Esophagus squamous epithelium (tissue), 4 donors: ENCODE data around the gene DAAM1.

Experiments used
- CTCF ChIP-seq, 6 experiments: fragments of 450-650 bp in 4 of 6; fragments of 200-600 bp in 2 of 6; sonication (generic) in 2 of 6; IDR thresholded peaks; one replicate each; pipeline ENCODE4 v1.5.1; 2016 to 2019; ENCODE audit warnings: antibody characterized with exemption in 6 of 6, mild to moderate bottlenecking in 4 of 6, moderate library complexity in 4 of 6
- POLR2A ChIP-seq, 4 donors: fragments of 450-650 bp; IDR thresholded peaks; one replicate each; pipeline ENCODE4 v1.6.1; 2017; ENCODE audit warnings: antibody characterized with exemption in 4 of 4, mild to moderate bottlenecking in 4 of 4, moderate library complexity in 3 of 4

- no peak for TF ChIP-seq POLR2A (IDR thresholded peaks at IDR 0.05)
- no peak for TF ChIP-seq CTCF (IDR thresholded peaks at IDR 0.05)
Observed at GRCh38 chr14:59254911-59255545, 66.6 kb downstream of the DAAM1 start.
